ENCODE results near the gene DEFB112. TPM values are rescaled to one million over a fixed set of nuclear protein-coding genes. Genes with fewer than 3 reads are reported as not detected.

Gene DEFB112
- total and polyA plus RNA-seq, 3 experiments from 2014 or later: not detected

DNA sequence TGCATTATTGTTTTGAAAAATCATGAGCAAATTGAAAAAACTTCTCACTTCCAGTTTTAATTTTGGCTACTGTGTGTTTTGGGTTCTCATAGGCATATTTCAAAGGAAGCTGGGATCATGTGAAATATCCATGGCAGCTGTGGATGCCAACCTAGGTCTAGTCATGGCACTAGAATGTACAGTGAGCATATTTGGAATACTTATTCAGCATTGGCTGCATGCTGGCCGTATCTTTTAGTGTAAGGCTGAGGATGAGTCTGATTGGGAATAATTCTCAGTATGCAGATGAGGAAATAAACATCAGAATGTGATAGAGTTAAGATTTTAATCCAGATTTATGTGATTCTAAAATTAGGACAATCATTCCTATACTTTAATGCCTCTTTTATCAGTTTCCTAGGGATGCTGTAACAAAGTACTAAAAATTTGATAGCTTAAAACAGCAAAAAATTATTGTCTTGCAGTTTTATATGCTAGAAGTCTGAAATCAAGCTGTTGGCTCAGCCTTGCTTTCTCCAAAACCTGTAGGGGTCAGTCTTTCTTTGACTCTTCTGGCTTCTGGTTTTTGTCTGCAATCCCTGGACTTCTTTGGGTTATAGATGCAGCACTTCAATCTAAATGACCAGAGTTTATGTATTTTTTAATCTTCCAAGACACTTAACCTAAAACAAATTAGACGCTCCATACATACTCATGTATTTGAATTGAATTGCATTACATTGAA, 37.7 kb upstream of the DEFB112 start:
- H3K27me3 Mint-ChIP-seq: no peaks in the 10 kb centered on the region
- no peaks in the 10 kb centered on the region for H3K27me3 ChIP-seq (ENCODE audit: insufficient read depth, low read length, poor library complexity, severe bottlenecking)
- POLR2A ChIA-PET: no interaction called here
- no peaks in the 10 kb centered on the region for H3K4me1 Mint-ChIP-seq
- H3K27ac Mint-ChIP-seq: no peak overlapping the region
- H3K4me1 ChIP-seq (ENCODE audit: insufficient read depth, low read length): no peaks in the 10 kb centered on the region
- no peak overlapping the region for H3K4me3 Mint-ChIP-seq
- H3K9me3 ChIP-seq (ENCODE audit: low read length): no peaks in the 10 kb centered on the region
- H3K36me3 ChIP-seq (ENCODE audit: insufficient read depth, low read length): no peaks in the 10 kb centered on the region
- DNase-seq: no peak
- H3K4me3 ChIP-seq (ENCODE audit: low read length): no peak overlapping the region
- H3K27ac ChIP-seq (ENCODE audit: low read depth, low read length): no peak overlapping the region
- H3K9me3 Mint-ChIP-seq: peaks cover 0 to 16% (median 5%) of the 10 kb centered on the region in 5 donors
- H3K36me3 Mint-ChIP-seq: no peaks in the 10 kb centered on the region
- CTCF ChIA-PET: no interaction called here

DNA sequence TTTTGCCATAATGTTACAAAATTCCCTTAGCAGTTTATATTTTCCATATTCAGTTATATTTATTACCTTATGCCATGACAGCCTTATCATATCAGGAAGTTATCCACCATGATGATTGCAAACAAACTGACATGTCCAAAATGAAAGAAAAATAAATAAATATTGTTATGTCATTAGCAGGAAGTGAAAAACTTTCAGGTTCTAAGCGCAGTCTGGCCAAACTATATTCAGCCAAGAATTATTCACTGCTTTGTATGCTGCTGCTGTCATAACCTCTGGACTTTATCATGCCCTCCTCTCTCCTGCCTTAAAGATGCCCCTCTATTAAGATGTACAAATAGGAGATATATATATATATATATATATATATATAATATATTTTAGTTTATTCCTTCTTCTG, 27.7 kb upstream of the DEFB112 start:
- H3K4me1 ChIP-seq (ENCODE audit: insufficient read depth, low read length): no peaks in the 10 kb centered on the region
- H3K27me3 Mint-ChIP-seq: no peaks in the 10 kb centered on the region
- ChIA-PET POLR2A (no interaction called here), CTCF (no interaction called here)
- DNase-seq: no peak
- H3K9me3 ChIP-seq (ENCODE audit: low read length): no peaks in the 10 kb centered on the region
- H3K27ac ChIP-seq (ENCODE audit: low read depth, low read length): no peak overlapping the region
- no peak overlapping the region for H3K4me3 ChIP-seq (ENCODE audit: low read length)
- H3K4me1 Mint-ChIP-seq: no peaks in the 10 kb centered on the region
- H3K27ac Mint-ChIP-seq: no peak overlapping the region
- no peak overlapping the region for H3K4me3 Mint-ChIP-seq
- H3K27me3 ChIP-seq (ENCODE audit: insufficient read depth, low read length, poor library complexity, severe bottlenecking): no peaks in the 10 kb centered on the region
- no peaks in the 10 kb centered on the region for H3K36me3 ChIP-seq (ENCODE audit: insufficient read depth, low read length)
- H3K36me3 Mint-ChIP-seq: no peaks in the 10 kb centered on the region
- peaks cover 0 to 17% (median 6%) of the 10 kb centered on the region in 5 donors for H3K9me3 Mint-ChIP-seq

DNA sequence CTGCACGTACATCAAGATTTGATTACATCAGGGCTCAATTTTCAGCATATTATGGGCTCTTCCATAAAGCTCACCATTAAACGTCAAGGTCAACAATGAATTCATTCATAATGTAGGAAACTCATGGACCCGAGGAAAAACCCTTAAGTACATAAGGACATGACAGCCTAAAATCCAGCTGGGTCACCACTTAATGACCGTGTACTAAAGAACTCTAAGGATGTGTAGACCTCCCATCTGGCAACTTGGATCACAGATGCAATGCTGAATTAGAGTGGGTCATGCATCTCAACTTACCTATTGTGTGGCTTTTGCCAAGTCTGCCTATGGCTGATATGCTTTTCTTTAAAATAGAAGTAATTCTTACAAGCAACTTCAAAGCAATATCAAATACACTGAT, 26.7 kb upstream of the DEFB112 start:
- no peak for DNase-seq
- CTCF ChIA-PET: no interaction called here

DNA sequence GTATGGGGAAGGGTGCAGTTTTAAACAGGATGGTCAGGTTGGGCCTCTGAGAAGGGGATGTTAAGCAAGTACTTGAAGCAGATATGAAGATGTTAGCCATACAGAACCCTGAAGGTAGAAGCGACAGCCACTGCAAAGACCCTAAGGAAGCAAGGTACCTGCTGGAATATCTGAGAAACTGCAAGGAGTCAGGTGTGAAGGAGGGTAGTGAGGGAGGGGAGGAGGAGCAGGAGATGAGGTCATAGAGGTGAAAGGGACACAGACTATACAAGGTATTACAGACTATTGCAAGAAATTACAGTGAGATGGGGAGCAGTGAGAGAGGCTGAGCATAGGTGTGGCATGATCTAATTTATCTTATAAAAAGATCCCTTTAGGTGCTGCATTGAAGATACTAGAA, 22.2 kb upstream of the DEFB112 start:
- POLR2A ChIA-PET: no interaction called here

More for the DNA sequence above, 26.7 kb upstream of the DEFB112 start:
- H3K36me3 Mint-ChIP-seq: no peaks in the 10 kb centered on the region
- peaks cover 0 to 17% (median 6%) of the 10 kb centered on the region in 5 donors for H3K9me3 Mint-ChIP-seq
- no peak overlapping the region for H3K4me3 Mint-ChIP-seq
- H3K27ac ChIP-seq (ENCODE audit: low read depth, low read length): no peak overlapping the region
- no peaks in the 10 kb centered on the region for H3K36me3 ChIP-seq (ENCODE audit: insufficient read depth, low read length)
- no peaks in the 10 kb centered on the region for H3K4me1 ChIP-seq (ENCODE audit: insufficient read depth, low read length)
- H3K4me3 ChIP-seq (ENCODE audit: low read length): no peak overlapping the region
- H3K27me3 Mint-ChIP-seq: no peaks in the 10 kb centered on the region
- no peak overlapping the region for H3K27ac Mint-ChIP-seq
- no peaks in the 10 kb centered on the region for H3K27me3 ChIP-seq (ENCODE audit: insufficient read depth, low read length, poor library complexity, severe bottlenecking)
- H3K9me3 ChIP-seq (ENCODE audit: low read length): no peaks in the 10 kb centered on the region
- POLR2A ChIA-PET: no interaction called here
- H3K4me1 Mint-ChIP-seq: no peaks in the 10 kb centered on the region

DNA sequence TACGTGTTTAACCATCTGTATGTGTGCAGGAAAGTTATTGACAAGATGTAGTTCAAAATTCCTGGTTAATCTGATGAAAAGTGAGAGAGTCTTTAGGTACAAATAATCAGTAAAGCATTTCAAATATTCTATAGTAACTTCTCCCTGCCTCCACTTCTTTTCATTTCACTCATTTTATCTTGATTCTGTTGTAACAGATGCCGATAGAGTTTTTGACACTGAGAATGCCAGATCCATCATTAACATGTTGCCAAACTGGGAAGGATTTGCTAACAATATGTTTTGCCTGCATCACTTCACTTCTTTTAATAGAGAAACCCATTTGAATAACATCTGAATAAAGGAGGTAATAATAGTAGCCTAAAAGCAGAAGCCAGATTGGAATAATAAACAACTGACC, 20.4 kb upstream of the DEFB112 start:
- Histone ChIP-seq H3K27ac (ENCODE audit: low read depth, low read length) (no peak overlapping the region), H3K4me1 (ENCODE audit: insufficient read depth, low read length) (no peaks in the 10 kb centered on the region), H3K4me3 (ENCODE audit: low read length) (no peak overlapping the region), H3K36me3 (ENCODE audit: insufficient read depth, low read length) (no peaks in the 10 kb centered on the region), H3K9me3 (ENCODE audit: low read length) (no peaks in the 10 kb centered on the region), H3K27me3 (ENCODE audit: insufficient read depth, low read length, poor library complexity, severe bottlenecking) (no peaks in the 10 kb centered on the region)
- no peak for DNase-seq
- Mint-ChIP-seq H3K27ac (no peak overlapping the region), H3K27me3 (no peaks in the 10 kb centered on the region), H3K36me3 (no peaks in the 10 kb centered on the region), H3K4me3 (no peak overlapping the region), H3K9me3 (peaks cover 2 to 14% (median 8%) of the 10 kb centered on the region in 5 donors), H3K4me1 (no peaks in the 10 kb centered on the region)
- POLR2A ChIA-PET: no interaction called here
- CTCF ChIA-PET: no interaction called here

More for the DNA sequence above, 22.2 kb upstream of the DEFB112 start:
- Mint-ChIP-seq H3K36me3 (no peaks in the 10 kb centered on the region), H3K9me3 (peaks cover 3 to 18% (median 7%) of the 10 kb centered on the region in 5 donors), H3K27me3 (no peaks in the 10 kb centered on the region), H3K4me1 (no peaks in the 10 kb centered on the region), H3K4me3 (no peak overlapping the region), H3K27ac (no peak overlapping the region)
- H3K27me3 ChIP-seq (ENCODE audit: insufficient read depth, low read length, poor library complexity, severe bottlenecking): no peaks in the 10 kb centered on the region
- no peak overlapping the region for H3K27ac ChIP-seq (ENCODE audit: low read depth, low read length)
- CTCF ChIA-PET: no interaction called here
- no peak overlapping the region for H3K4me3 ChIP-seq (ENCODE audit: low read length)
- no peak for DNase-seq
- no peaks in the 10 kb centered on the region for H3K9me3 ChIP-seq (ENCODE audit: low read length)
- H3K36me3 ChIP-seq (ENCODE audit: insufficient read depth, low read length): no peaks in the 10 kb centered on the region
- no peaks in the 10 kb centered on the region for H3K4me1 ChIP-seq (ENCODE audit: insufficient read depth, low read length)

DNA sequence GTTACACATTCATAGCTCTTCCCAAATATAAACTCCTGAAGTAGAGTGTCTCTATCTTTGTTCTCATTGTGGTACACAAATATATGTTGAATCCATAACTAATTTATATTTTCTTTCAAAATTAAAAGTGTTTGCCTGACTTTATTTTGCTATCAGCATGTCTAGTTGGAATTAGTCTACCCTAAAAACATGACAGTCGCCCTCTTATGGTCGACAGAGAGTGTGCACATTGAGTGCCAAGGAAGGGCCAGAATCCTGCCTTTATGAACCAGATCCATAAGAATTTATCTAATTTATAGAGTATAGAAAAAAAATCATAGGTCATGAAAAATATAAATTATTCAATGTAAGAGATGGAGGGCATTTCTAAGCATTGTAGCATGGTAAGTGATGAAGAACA, 12.3 kb upstream of the DEFB112 start:
- Mint-ChIP-seq H3K36me3 (no peaks in the 10 kb centered on the region), H3K27ac (no peak overlapping the region), H3K4me1 (no peaks in the 10 kb centered on the region), H3K9me3 (peaks cover 3 to 27% (median 11%) of the 10 kb centered on the region in 5 donors), H3K4me3 (no peak overlapping the region), H3K27me3 (no peaks in the 10 kb centered on the region)
- ChIA-PET POLR2A (no interaction called here), CTCF (no interaction called here)
- H3K27ac ChIP-seq (ENCODE audit: low read depth, low read length): no peak overlapping the region
- no peak for DNase-seq
- no peaks in the 10 kb centered on the region for H3K9me3 ChIP-seq (ENCODE audit: low read length)
- no peaks in the 10 kb centered on the region for H3K27me3 ChIP-seq (ENCODE audit: insufficient read depth, low read length, poor library complexity, severe bottlenecking)
- no peaks in the 10 kb centered on the region for H3K4me1 ChIP-seq (ENCODE audit: insufficient read depth, low read length)
- no peaks in the 10 kb centered on the region for H3K36me3 ChIP-seq (ENCODE audit: insufficient read depth, low read length)
- H3K4me3 ChIP-seq (ENCODE audit: low read length): no peak overlapping the region

DNA sequence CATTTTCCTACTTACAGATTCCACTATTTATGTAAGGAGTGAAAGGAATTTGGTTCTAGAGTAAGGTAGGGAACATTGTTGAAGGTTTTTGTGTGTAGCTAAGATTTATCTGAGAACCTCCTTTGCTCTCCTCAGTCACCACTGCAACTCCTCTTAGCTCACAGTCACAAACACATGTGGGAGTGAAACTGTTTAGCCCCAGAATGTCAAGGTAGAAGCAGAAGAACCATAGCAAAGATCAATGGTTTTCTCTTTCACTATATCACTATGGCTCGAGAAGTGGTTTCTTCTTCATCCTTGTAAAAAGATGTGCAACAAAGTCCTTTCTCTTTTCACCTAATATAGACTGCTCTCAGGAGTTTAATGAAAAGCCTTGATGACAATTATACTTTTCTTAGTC, 6.5 kb upstream of the DEFB112 start:
- no peaks in the 10 kb centered on the region for H3K27me3 Mint-ChIP-seq
- Histone ChIP-seq H3K4me1 (ENCODE audit: insufficient read depth, low read length) (no peaks in the 10 kb centered on the region), H3K36me3 (ENCODE audit: insufficient read depth, low read length) (no peaks in the 10 kb centered on the region), H3K27ac (ENCODE audit: low read depth, low read length) (no peak overlapping the region), H3K4me3 (ENCODE audit: low read length) (no peak overlapping the region), H3K9me3 (ENCODE audit: low read length) (no peaks in the 10 kb centered on the region), H3K27me3 (ENCODE audit: insufficient read depth, low read length, poor library complexity, severe bottlenecking) (no peaks in the 10 kb centered on the region)
- H3K4me3 Mint-ChIP-seq: no peak overlapping the region
- DNase-seq: no peak
- ChIA-PET POLR2A (no interaction called here), CTCF (no interaction called here)
- peaks cover 0 to 33% (median 4%) of the 10 kb centered on the region in 5 donors for H3K9me3 Mint-ChIP-seq
- H3K36me3 Mint-ChIP-seq: no peaks in the 10 kb centered on the region
- no peak overlapping the region for H3K27ac Mint-ChIP-seq
- no peaks in the 10 kb centered on the region for H3K4me1 Mint-ChIP-seq

DNA sequence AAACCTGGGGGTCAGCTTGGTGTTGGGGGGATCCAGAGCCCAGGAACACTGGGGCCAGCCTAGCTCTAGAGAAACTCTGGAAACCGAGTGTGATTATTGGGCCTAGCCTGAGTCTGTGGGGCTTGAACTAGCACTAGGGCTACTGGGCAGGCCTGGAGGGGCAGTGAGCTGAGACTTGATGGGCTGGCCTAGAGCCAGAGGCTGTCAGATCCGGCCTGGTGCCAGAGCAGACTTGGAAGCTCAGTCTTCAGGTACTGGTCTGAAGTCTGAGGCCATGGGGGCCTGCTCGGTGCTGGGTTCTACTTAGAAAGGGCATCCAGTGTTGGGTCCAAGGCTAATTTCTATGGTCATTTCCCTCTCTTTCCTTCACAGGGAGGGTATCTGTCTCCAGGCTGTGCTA, 2.7 kb downstream of the DEFB112 start:
- H3K36me3 Mint-ChIP-seq: no peaks in the 10 kb centered on the region
- no peaks in the 10 kb centered on the region for H3K27me3 Mint-ChIP-seq
- DNase-seq: no peak
- no peaks in the 10 kb centered on the region for H3K9me3 ChIP-seq (ENCODE audit: low read length)
- POLR2A ChIA-PET: no interaction called here
- H3K4me1 ChIP-seq (ENCODE audit: insufficient read depth, low read length): no peaks in the 10 kb centered on the region
- H3K27me3 ChIP-seq (ENCODE audit: insufficient read depth, low read length, poor library complexity, severe bottlenecking): no peaks in the 10 kb centered on the region
- no peak overlapping the region for H3K4me3 Mint-ChIP-seq
- H3K27ac Mint-ChIP-seq: no peak overlapping the region
- no peak overlapping the region for H3K27ac ChIP-seq (ENCODE audit: low read depth, low read length)
- no peaks in the 10 kb centered on the region for H3K4me1 Mint-ChIP-seq
- CTCF ChIA-PET: no interaction called here
- H3K9me3 Mint-ChIP-seq: peaks cover 0 to 9% (median 2%) of the 10 kb centered on the region in 5 donors
- no peaks in the 10 kb centered on the region for H3K36me3 ChIP-seq (ENCODE audit: insufficient read depth, low read length)
- H3K4me3 ChIP-seq (ENCODE audit: low read length): no peak overlapping the region
